Endothelial cell of umbilical vein (primary cell): ENCODE measurements around the gene NFIA.

Experiments used
- EZH2 ChIP-seq: IDR thresholded peaks from 2 replicates; pipeline ENCODE4 v1.6.1; 2012; ENCODE audit warnings: borderline replicate concordance, low read depth, mild to moderate bottlenecking, moderate library complexity, low read length, inconsistent platforms; ENCODE audit not compliant: severe bottlenecking
- TF ChIP-seq, protein P1 (sequence below), 2 donors: IDR thresholded peaks; 1 replicate in 1 of 2; 2 replicates in 1 of 2; pipeline ENCODE4 v1.5.1; 2011; ENCODE audit warnings: low read length in 2 of 2, mild to moderate bottlenecking in 2 of 2, moderate library complexity in 2 of 2, control low read depth in 1 of 2, inconsistent platforms in 1 of 2, low read depth in 1 of 2; ENCODE audit not compliant: insufficient read depth in 1 of 2; ENCODE audit errors: extremely low read depth in 1 of 2

DNA sequence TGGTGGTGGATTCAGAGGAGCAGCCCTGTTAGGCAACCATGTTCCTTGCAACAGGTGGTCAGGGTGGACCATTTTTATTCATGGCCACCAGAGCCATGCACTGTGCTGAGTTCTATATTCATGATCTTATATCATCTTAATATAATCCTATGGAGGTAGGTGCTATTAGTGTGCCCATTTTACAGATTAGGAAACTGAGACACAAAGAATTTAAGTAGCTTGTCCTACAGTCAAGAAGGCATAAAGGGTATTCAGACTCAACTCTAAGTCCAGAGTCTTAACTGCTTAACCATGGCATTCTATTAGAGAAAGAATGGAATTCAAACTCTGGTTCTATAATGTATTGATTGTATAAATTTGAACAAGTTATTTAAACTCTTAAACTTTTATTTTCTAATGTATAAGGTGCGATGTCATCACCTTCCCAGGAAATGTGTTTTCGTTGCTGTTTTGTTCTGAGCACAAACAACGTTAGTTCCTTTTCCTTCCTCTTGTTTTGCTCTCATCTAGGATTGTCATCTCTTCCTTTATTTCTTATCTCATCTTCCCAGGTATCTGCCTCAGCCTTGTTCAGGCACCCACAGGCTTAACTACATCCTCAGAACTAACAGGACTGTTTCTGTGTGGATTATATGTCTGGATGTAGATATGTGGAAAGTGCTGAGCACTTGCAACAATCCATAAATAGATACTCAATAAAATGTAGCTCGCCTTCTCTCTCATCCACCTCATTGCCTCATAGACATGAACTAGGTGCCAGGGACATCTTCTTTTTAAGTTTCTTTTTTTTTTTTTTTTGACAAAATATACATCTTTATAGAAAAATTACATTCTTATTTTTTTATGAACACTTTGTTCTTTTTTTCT lies 207.1 kb downstream of the NFIA start:
- no peak for TF ChIP-seq EZH2
- TF ChIP-seq, protein P1, sequence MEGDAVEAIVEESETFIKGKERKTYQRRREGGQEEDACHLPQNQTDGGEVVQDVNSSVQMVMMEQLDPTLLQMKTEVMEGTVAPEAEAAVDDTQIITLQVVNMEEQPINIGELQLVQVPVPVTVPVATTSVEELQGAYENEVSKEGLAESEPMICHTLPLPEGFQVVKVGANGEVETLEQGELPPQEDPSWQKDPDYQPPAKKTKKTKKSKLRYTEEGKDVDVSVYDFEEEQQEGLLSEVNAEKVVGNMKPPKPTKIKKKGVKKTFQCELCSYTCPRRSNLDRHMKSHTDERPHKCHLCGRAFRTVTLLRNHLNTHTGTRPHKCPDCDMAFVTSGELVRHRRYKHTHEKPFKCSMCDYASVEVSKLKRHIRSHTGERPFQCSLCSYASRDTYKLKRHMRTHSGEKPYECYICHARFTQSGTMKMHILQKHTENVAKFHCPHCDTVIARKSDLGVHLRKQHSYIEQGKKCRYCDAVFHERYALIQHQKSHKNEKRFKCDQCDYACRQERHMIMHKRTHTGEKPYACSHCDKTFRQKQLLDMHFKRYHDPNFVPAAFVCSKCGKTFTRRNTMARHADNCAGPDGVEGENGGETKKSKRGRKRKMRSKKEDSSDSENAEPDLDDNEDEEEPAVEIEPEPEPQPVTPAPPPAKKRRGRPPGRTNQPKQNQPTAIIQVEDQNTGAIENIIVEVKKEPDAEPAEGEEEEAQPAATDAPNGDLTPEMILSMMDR (IDR thresholded peaks at IDR 0.05; ENCODE audit: extremely low read depth in 1 of 2, insufficient read depth in 1 of 2, low read depth in 1 of 2, low read length in 2 of 2), result no peak
